GM19463 (cell line): ENCODE measurements around the gene LYRM7.
A peak's percentile ranks its signal among the peaks of the same experiment; 100 is the strongest.
"Not testable (repeated sequence)": the region's sequence is repeated elsewhere in the genome, so short reads cannot be mapped to it uniquely, and the experiment has no call there.

Source experiments
- ATAC-seq: cut with Tn5 transposase; IDR thresholded peaks from one replicate; pipeline ENCODE4 v1.9.1; 2021; ENCODE audit warnings: mild to moderate bottlenecking, moderate library complexity; ENCODE audit not compliant: unreplicated experiment

The LYRM7 gene

GRCh38 chr5:131171276-131171810 lies 599 bp downstream of the LYRM7 start:
- ATAC-seq, result no peak

GRCh38 chr5:131180407-131180806 lies 9.7 kb downstream of the LYRM7 start:
- no peak for ATAC-seq

GRCh38 chr5:131182839-131183238 lies 12.1 kb downstream of the LYRM7 start:
- ATAC-seq, result no peak

- no peak for ATAC-seq
These were observed 14.9 kb downstream of the LYRM7 start for GRCh38 chr5:131185523-131186104.

- ATAC-seq, result no peak
These were observed 16.0 kb downstream of the LYRM7 start for GRCh38 chr5:131186561-131187256.

- no peak for ATAC-seq
These were observed 22.4 kb downstream of the LYRM7 start for GRCh38 chr5:131193106-131193505.

- ATAC-seq, result not testable (repeated sequence)
These were observed 23.2 kb downstream of the LYRM7 start for GRCh38 chr5:131193897-131194296.

- ATAC-seq, result no peak
These were observed 24.0 kb downstream of the LYRM7 start for GRCh38 chr5:131194725-131195124.

GRCh38 chr5:131195696-131196095 lies 25.0 kb downstream of the LYRM7 start:
- no peak for ATAC-seq

- no peak for ATAC-seq
These were observed 25.6 kb downstream of the LYRM7 start for GRCh38 chr5:131196331-131196730.

- ATAC-seq, result no peak
These were observed 27.9 kb downstream of the LYRM7 start for GRCh38 chr5:131198625-131199024.

GRCh38 chr5:131200560-131200959 lies 29.8 kb downstream of the LYRM7 start:
- no peak for ATAC-seq

- no peak for ATAC-seq
These were observed 34.2 kb downstream of the LYRM7 start for GRCh38 chr5:131204964-131205363.

- ATAC-seq, result no peak
These were observed 35.3 kb downstream of the LYRM7 start for GRCh38 chr5:131206061-131206460.

GRCh38 chr5:131206772-131207171 lies 36.0 kb downstream of the LYRM7 start:
- no peak for ATAC-seq

- no peak for ATAC-seq
These were observed 38.4 kb downstream of the LYRM7 start for GRCh38 chr5:131209175-131209505.

GRCh38 chr5:131209506-131210150 lies 38.9 kb downstream of the LYRM7 start:
- peak; percentile 72 for ATAC-seq

GRCh38 chr5:131210151-131210510 lies 39.4 kb downstream of the LYRM7 start:
- no peak for ATAC-seq

GRCh38 chr5:131211669-131212068 lies 40.9 kb downstream of the LYRM7 start:
- no peak for ATAC-seq

- peak; percentile 19 for ATAC-seq
These were observed 41.8 kb downstream of the LYRM7 start for GRCh38 chr5:131212471-131213021.

- ATAC-seq, result no peak
These were observed 44.0 kb downstream of the LYRM7 start for GRCh38 chr5:131214609-131215227.
